Gastroesophageal sphincter (tissue), 3 donors: ENCODE results near the gene PRDM16.

Source experiments
- CTCF ChIP-seq, 4 experiments: fragments of 200-600 bp in 2 of 4; fragments of 450-650 bp in 2 of 4; sonication (generic) in 1 of 4; IDR thresholded peaks; one replicate each; pipeline ENCODE4 v1.5.1; 2017 to 2019; ENCODE audit warnings: antibody characterized with exemption in 4 of 4, mild to moderate bottlenecking in 2 of 4, moderate library complexity in 2 of 4
- EP300 ChIP-seq: sonication (generic); formaldehyde crosslinking; IDR thresholded peaks from one replicate; pipeline ENCODE4 v1.6.1; 2017; ENCODE audit warnings: antibody characterized with exemption, mild to moderate bottlenecking
- POLR2A ChIP-seq, 2 donors: fragments of 450-650 bp; IDR thresholded peaks; one replicate each; pipeline ENCODE4 v1.6.1; 2017; ENCODE audit warnings: antibody characterized with exemption in 2 of 2, mild to moderate bottlenecking in 2 of 2, moderate library complexity in 1 of 2
- POLR2AphosphoS5 ChIP-seq: sonication (generic); formaldehyde crosslinking; IDR thresholded peaks from one replicate; pipeline ENCODE4 v1.6.1; 2017; ENCODE audit warnings: antibody characterized with exemption

- TF ChIP-seq CTCF (IDR thresholded peaks at IDR 0.05) (no peak), POLR2AphosphoS5 (no peak), POLR2A (IDR thresholded peaks at IDR 0.05) (no peak), EP300 (no peak)
Observed at GRCh38 chr1:3149277-3149676, 80.3 kb downstream of the PRDM16 start.
